ENCODE results near the gene TMEM218. TPM values are rescaled to one million over a fixed set of nuclear protein-coding genes. Genes with fewer than 3 reads are reported as not detected.
"Not testable (repeated sequence)": the region's sequence is repeated elsewhere in the genome, so short reads cannot be mapped to it uniquely, and the experiment has no call there.

TMEM218 gene
- total RNA-seq, 1 donor from 2014 or later: 7.9 TPM

- DNase-seq: no peak
- intact Hi-C loops (cut with micrococcal nuclease): loop anchor here (5.0 kb wide), 1 partner anchor 340 kb away; no protein-coding TSS in a partner anchor
- no peak for ATAC-seq
Measured at GRCh38 chr11:125091877-125092664, 19.4 kb downstream of the TMEM218 start.

- DNase-seq (no peak), ATAC-seq (peak; percentile 91)
- intact Hi-C loops (cut with micrococcal nuclease): loop anchor here (5.0 kb wide), 1 partner anchor 341 kb away; no protein-coding TSS in a partner anchor
Measured at GRCh38 chr11:125091247-125091876, 20.1 kb downstream of the TMEM218 start.

DNA sequence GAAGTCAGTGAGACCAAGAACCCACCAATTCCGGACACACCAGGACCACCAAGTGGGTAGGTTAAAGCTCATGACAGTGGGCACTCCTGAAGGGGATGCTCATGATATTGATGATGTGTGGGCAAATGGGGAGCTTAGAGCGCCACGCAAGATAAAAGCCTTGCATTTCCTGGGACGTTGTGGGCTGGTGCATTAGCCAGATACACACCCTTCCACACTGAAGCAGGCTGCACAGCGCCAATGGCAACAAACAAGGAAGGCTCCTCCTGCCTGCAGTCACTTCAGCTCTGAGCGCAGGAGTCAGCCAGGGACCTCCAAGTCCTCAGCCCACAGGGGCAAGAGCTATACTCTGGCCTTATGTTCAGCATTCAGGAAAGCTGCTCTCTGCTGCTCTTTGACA, 20.6 kb downstream of the TMEM218 start:
- DNase-seq: no peak
- intact Hi-C loops (cut with micrococcal nuclease): loop anchor here (5.0 kb wide), 1 partner anchor 341 kb away; no protein-coding TSS in a partner anchor
- peak; percentile 28 for ATAC-seq

DNA sequence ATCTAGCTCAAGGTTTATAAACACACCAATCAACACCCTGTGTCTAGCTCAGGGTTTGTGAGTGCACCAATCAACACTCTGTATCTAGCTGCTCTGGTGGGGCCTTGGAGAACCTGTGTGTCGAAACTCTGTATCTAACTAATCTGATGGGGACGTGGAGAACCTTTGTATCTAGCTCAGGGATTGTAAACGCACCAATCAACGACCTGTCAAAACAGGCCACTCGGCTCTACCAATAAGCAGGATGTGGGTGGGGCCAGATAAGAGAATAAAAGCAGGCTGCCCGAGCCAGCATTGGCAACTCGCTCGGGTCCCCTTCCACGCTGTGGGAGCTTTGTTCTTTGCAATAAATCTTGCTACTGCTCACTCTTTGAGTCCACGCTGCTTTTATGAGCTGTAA, 21.3 kb downstream of the TMEM218 start:
- intact Hi-C loops (cut with micrococcal nuclease): loop anchor here (5.0 kb wide), 1 partner anchor 342 kb away; no protein-coding TSS in a partner anchor
- not testable (repeated sequence) for DNase-seq, ATAC-seq

DNA sequence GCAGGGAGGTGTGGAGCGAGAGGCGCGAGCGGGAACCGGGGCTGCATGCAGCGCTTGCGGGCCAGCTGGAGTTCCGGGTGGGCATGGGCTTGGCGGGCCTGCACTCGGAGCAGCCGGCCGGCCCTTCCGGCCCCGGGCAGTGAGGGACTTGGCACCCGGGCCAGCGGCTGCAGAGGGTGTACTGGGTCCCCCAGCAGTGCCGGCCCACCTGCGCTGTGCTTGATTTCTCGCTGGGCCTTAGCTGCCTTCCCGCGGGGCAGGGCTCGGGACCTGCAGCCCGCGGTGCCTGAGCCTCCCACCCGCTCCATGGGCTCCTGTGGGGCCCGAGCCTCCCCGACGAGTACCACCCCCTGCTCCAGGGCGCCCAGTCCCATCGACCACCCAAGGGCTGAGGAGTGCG, 21.9 kb downstream of the TMEM218 start:
- intact Hi-C loops (cut with micrococcal nuclease); DNase-seq; ATAC-seq: not testable (repeated sequence)

DNA sequence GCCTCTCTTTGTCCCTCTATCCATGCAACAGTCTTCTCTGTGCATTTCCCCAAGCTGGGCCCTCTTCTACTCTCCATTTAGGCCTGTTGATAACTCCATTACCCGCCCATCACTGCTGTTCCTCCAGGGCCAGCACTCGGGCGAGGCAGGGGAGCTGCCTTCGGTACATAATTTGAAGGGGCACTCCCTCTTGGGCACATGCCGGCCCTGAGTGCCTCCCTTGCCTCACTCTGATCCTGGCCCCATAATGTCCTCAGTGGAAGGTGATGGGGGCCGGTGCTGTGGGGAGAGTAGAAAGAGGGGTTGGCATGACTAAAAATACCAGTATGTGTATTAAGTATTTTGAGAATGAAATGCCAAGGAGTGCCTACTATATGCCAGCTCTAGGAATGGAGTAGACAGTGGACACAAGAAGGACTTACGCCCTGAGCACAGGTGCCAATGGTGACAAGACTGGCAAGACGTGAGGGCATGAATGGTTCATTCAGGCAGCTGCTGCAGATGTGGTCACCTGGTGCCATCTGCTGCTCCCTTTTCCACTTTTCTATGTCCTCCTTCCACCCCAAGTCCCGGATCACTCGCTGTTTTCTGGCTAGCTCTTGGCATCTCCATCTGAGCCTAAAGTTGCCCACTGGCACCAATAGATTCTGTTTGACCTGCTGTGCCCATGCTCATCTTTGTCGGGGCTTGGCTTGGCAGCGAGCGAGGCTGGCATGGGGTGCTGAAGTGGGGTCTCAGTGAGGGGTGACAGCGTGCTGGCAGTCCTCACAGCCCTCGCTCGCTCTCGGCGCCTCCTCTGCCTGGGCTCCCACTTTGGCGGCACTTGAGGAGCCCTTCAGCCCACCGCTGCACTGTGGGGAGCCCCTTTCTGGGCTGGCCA, 22.6 kb downstream of the TMEM218 start:
- DNase-seq (no peak), ATAC-seq (no peak)
- intact Hi-C loops (cut with micrococcal nuclease): no loop called here

GRCh38 chr11:125088123-125088522, 23.3 kb downstream of the TMEM218 start:
- intact Hi-C loops (cut with micrococcal nuclease): no loop called here
- ATAC-seq (no peak), DNase-seq (no peak)

DNA sequence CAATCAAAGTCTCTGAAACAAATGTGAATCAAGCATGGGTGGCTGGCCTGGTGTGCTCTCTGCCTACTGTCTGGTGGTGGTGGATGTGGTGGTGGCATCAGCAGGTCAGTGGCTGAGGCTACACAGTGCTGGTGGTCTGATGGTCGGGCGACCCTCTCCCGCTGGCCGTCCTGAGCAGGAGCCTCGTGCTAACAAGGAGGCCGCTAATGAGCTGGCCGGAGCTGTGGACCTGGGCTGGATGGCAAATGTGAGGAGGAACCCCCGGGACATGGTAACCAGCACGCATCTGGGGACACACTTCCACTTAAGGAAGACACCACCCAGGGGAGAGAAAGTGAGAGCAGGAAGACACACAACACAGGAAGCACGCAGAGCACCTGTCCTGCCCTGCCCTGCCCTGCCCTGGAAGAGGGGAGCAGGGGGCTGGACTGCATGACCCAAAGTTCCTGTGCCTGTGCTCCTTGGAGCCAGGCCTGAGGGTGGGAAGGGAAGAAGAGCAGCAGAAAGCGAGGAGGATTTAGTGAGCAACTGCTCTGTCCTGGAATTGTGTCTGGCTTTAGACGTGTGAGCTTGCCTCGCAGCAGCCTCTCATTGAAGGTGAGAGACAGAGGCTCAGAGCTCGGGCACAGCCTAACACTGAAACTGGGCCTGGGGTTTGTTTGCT, 24.7 kb downstream of the TMEM218 start:
- DNase-seq: no peak
- intact Hi-C loops (cut with micrococcal nuclease): no loop called here
- ATAC-seq: no peak

DNA sequence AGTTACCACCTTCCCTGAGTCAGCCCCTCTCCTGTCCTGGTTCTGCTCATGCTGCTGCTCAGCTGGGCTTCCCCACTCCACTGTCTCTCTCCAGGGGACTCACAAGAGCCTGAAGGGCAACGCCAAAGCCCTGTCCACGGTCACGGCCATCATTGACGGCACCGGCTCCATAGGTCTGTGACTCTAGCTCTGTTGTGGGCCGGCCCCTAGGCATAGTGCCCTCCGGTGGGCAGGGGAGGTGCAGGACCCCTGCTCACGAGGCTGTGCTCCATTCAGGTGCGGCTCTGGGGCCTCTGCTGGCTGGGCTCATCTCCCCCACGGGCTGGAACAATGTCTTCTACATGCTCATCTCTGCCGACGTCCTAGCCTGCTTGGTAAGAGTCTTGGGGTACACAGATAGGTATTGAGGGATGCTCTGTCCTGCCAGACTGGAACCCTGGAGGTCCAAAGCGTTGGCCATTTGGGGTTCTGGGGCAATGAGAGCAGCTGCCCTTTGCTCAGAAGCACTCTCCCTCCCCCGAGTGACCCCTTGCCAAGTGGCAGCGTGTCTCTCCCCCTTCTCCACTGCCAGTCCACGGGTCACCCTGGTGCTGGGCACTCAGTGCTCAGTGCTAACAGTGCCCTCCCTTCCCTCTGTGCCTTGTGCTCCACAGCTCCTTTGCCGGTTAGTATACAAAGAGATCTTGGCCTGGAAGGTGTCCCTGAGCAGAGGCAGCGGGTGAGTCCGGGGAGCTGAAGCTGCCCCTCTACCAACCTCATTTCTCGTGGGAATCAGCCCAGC, 25.9 kb downstream of the TMEM218 start:
- ATAC-seq (no peak), DNase-seq (no peak)
- intact Hi-C loops (cut with micrococcal nuclease): no loop called here

DNA sequence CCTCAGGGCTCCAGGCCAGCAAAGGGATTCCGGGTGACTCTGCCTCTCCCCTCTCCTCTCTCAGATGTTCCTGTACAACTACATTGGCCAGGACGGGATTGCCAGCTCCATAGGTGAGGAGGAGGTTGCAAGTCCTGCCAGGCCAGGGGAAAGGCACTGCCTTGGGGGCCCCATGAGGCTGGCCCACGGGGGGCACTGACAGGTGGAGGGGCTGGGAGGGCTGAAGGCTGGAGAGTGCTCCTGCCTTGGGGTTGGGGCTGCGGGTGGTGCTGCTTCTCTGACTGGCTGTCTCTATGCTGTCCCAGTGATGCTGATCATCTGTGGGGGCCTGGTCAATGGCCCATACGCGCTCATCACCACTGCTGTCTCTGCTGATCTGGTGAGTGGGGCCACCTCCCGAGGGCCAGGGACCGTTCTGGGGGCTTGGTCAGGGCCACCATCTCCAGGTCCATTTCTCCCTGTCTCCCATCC, 26.6 kb downstream of the TMEM218 start:
- intact Hi-C loops (cut with micrococcal nuclease): no loop called here
- DNase-seq: no peak
- no peak for ATAC-seq

- DNase-seq (no peak), ATAC-seq (no peak)
- intact Hi-C loops (cut with micrococcal nuclease): no loop called here
Measured at GRCh38 chr11:125084057-125084416, 27.4 kb downstream of the TMEM218 start.

- intact Hi-C loops (cut with micrococcal nuclease): no loop called here
- DNase-seq: no peak
- no peak for ATAC-seq
Measured at GRCh38 chr11:125083312-125084056, 27.9 kb downstream of the TMEM218 start.

- DNase-seq (no peak), ATAC-seq (no peak)
- intact Hi-C loops (cut with micrococcal nuclease): no loop called here
Measured at GRCh38 chr11:125082611-125083311, 28.7 kb downstream of the TMEM218 start.

GRCh38 chr11:125082040-125082439, 29.4 kb downstream of the TMEM218 start:
- intact Hi-C loops (cut with micrococcal nuclease): no loop called here
- ATAC-seq (no peak), DNase-seq (no peak)

GRCh38 chr11:125081098-125081798, 30.2 kb downstream of the TMEM218 start:
- ATAC-seq (no peak), DNase-seq (no peak)
- intact Hi-C loops (cut with micrococcal nuclease): no loop called here

- DNase-seq (no peak), ATAC-seq (no peak)
- intact Hi-C loops (cut with micrococcal nuclease): no loop called here
Measured at GRCh38 chr11:125080531-125080911, 30.9 kb downstream of the TMEM218 start.

Measured in left ventricle myocardium superior (tissue), 1 donor.